GM12878 (cell line): ENCODE results near the gene SSH2.

Experiments
- RFX5 ChIP-seq: IDR thresholded peaks from 2 replicates; pipeline ENCODE4 v1.6.1; 2011; ENCODE audit warnings: low read depth, low read length, improper control_type of control experiment
- TCF7 ChIP-seq: IDR thresholded peaks from 2 replicates; pipeline ENCODE4 v1.6.1; 2014; ENCODE audit warnings: antibody characterized with exemption, borderline replicate concordance
- WRNIP1 ChIP-seq: IDR thresholded peaks from 2 replicates; pipeline ENCODE4 v1.6.1; 2011; ENCODE audit warnings: low read depth, low read length, improper control_type of control experiment, borderline replicate concordance
- ZNF274 ChIP-seq: IDR thresholded peaks from one replicate; pipeline ENCODE4 v1.8.0; 2011; ENCODE audit not compliant: insufficient read length, insufficient read depth
- TF ChIP-seq, protein P1 (sequence below), 3 experiments: IDR thresholded peaks in 2 of 3; conservative IDR thresholded peaks in 1 of 3; 2 replicates each; pipeline ENCODE4 v1.5.1; 2011; ENCODE audit warnings: low read depth in 3 of 3, low read length in 3 of 3, mild to moderate bottlenecking in 3 of 3, control low read depth in 2 of 3, moderate library complexity in 2 of 3, inconsistent platforms in 1 of 3, mixed read lengths in 1 of 3; ENCODE audit not compliant: control insufficient read depth in 2 of 3, insufficient read depth in 1 of 3; ENCODE audit errors: extremely low read depth in 1 of 3
- TF ChIP-seq, protein P2 (sequence below): IDR thresholded peaks from 2 replicates; pipeline ENCODE4 v1.6.1; 2011; ENCODE audit warnings: low read depth, low read length, improper control_type of control experiment, borderline replicate concordance
- TF ChIP-seq, protein P3 (sequence below): IDR thresholded peaks from 2 replicates; pipeline ENCODE4 v1.6.1; 2011; ENCODE audit warnings: borderline replicate concordance, low read depth, mild to moderate bottlenecking, moderate library complexity, mixed read lengths, low read length; ENCODE audit not compliant: insufficient read depth; ENCODE audit errors: extremely low read length

DNA sequence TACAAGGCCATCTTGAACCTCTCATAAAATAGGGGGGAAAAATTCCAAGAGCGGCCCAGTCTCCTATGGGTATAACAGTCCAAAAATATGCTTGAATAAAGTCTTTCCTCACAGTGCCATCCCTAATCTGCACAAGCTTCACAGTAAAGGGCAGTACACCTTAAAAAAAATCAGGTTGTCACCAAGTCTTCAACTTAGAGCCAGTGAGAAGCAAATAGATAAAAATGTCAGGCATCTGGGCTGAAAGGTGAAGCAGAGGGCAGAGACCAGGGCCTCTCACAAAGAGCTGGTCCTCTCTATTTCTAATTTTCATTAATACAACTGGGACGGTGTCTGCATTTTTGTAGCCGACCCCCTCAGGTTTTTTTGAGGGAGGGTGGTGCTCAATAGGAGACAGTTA lies 82.9 kb downstream of the SSH2 start:
- TF ChIP-seq, protein P1, sequence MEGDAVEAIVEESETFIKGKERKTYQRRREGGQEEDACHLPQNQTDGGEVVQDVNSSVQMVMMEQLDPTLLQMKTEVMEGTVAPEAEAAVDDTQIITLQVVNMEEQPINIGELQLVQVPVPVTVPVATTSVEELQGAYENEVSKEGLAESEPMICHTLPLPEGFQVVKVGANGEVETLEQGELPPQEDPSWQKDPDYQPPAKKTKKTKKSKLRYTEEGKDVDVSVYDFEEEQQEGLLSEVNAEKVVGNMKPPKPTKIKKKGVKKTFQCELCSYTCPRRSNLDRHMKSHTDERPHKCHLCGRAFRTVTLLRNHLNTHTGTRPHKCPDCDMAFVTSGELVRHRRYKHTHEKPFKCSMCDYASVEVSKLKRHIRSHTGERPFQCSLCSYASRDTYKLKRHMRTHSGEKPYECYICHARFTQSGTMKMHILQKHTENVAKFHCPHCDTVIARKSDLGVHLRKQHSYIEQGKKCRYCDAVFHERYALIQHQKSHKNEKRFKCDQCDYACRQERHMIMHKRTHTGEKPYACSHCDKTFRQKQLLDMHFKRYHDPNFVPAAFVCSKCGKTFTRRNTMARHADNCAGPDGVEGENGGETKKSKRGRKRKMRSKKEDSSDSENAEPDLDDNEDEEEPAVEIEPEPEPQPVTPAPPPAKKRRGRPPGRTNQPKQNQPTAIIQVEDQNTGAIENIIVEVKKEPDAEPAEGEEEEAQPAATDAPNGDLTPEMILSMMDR (IDR thresholded peaks at IDR 0.05 in 2 of 3, conservative IDR thresholded peaks at IDR 0.05 in 1 of 3; ENCODE audit: control insufficient read depth in 2 of 3, extremely low read depth in 1 of 3, insufficient read depth in 1 of 3, low read depth in 3 of 3, low read length in 3 of 3): no peak
- TF ChIP-seq, protein P2, sequence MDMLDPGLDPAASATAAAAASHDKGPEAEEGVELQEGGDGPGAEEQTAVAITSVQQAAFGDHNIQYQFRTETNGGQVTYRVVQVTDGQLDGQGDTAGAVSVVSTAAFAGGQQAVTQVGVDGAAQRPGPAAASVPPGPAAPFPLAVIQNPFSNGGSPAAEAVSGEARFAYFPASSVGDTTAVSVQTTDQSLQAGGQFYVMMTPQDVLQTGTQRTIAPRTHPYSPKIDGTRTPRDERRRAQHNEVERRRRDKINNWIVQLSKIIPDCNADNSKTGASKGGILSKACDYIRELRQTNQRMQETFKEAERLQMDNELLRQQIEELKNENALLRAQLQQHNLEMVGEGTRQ: no peak
- no peak for TF ChIP-seq TCF7
- no peak for TF ChIP-seq ZNF274
- no peak for TF ChIP-seq WRNIP1
- TF ChIP-seq RFX5: no peak
- TF ChIP-seq, protein P3, sequence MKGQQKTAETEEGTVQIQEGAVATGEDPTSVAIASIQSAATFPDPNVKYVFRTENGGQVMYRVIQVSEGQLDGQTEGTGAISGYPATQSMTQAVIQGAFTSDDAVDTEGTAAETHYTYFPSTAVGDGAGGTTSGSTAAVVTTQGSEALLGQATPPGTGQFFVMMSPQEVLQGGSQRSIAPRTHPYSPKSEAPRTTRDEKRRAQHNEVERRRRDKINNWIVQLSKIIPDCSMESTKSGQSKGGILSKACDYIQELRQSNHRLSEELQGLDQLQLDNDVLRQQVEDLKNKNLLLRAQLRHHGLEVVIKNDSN: no peak
